ENCODE results near the gene ANKMY2.
"Not testable (repeated sequence)": the region's sequence is repeated elsewhere in the genome, so short reads cannot be mapped to it uniquely, and the experiment has no call there.

Gene ANKMY2

DNA sequence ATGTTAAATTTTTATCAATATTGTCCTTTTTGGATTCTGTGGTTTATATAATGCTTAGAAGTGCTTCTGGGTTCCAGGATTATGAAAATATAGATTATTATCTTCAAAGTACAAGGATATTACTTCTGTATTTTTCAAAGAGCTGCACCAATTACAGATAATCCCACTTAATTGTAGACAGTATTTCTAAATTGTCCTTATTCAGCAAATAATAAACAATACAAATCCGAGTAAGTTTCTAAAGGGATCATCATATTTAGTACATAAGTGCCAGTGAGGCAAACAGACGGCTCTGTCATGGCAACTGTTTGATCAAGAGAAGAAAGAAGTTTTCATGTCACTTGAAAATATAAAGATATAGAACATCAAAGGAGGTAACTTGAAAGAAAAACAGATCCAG is 19.2 kb downstream of the ANKMY2 start:
- no peak for DNase-seq (ENCODE audit: low read depth)

DNA sequence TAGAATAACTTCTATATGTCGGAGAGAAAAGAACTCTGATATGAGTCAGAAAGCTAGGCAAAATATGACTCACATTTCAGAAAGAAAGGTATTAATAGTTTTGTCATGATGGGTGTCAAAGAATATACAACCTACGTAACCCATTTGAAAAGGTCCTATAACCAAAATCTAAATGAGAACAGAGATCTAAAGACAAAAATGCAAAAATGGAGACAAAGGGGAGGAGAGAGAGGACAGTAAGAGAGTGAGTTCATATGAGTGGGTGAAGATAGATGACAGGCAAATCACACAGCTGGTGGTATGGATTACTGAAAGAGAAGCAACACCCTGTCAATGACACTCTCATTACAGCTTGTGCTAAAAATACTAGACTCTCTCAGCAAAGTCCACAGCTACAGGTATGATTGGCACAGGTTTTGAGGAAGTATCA is 25.6 kb downstream of the ANKMY2 start:
- DNase-seq (ENCODE audit: low read depth): no peak

DNA sequence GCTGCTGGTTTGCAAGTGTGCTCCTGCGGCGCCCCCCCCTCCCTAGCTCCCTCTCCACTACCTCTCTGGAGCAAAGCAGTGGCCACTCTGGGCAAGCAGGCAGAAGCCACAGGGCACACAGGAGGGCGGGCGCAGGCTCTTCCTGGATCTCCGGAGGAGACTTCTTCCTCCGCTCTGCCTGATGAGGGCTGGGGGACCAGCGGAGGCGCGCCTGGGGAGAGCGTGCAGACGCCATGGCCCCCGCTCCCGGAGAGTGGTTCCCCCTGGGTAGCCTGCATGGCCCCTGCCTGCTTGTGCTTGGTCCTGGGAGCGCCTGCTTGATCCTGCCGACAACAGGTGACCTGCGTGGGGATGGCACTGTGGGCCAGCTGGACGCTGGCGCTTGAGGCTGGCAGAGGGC is 29.0 kb downstream of the ANKMY2 start:
- no peak for DNase-seq (ENCODE audit: low read depth)

DNA sequence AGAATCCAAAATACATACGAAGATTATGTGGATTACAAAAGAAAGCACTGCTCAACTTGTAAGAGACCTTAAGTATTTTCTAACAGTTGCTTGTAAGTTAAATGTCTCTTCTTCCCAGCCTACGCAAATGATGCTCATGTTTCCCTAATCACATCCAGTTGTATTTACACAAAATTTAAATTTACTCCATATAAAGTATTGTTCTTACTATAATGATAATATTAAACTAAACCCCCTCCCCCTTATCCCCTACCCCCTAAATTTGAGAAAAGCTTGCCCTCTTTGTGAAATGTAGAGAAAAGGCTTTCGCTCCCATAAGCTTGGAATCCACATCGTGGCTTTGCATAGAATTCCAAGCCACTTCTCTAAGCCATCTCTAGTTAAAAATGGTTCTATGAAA is 29.4 kb downstream of the ANKMY2 start:
- no peak for DNase-seq (ENCODE audit: low read depth)

DNA sequence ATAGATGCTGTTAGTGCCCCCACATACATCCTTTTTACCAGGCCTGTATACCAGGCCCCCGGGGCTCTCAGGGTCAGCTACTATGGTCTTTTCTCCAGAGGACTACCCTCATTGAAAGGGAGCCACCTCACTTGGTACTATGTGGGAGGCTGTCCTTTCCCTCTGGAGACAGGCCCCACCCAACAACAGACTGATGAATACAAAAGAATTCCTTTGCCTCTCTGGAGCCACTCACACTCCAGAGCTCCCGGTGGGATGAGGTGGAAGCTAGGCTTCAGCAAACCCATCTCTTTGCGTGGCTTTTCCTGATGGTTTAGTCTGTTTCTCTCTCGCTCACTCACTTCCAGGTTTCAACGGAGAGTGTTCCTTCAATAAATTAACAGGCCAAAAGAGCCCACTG is 30.3 kb downstream of the ANKMY2 start:
- DNase-seq (ENCODE audit: low read depth): no peak

DNA sequence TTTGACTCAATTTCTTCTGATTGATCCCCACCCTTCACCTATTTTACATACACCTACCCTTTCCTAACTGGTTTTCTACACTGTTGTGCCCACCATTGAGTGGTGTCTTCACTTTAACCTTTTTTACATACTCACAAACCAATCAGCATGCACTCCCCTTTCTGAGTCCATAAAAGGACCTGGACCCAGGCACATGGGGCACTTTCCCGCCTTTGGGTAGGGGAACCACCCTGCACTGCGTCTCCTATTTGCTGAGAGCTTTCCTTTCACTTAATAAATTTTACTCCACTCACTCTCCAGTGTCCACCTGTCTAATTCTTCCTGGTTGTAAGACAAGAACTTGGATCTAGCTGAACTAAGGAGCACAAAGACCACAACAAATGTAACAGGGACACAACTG is 33.8 kb downstream of the ANKMY2 start:
- DNase-seq (ENCODE audit: low read depth): no peak

DNA sequence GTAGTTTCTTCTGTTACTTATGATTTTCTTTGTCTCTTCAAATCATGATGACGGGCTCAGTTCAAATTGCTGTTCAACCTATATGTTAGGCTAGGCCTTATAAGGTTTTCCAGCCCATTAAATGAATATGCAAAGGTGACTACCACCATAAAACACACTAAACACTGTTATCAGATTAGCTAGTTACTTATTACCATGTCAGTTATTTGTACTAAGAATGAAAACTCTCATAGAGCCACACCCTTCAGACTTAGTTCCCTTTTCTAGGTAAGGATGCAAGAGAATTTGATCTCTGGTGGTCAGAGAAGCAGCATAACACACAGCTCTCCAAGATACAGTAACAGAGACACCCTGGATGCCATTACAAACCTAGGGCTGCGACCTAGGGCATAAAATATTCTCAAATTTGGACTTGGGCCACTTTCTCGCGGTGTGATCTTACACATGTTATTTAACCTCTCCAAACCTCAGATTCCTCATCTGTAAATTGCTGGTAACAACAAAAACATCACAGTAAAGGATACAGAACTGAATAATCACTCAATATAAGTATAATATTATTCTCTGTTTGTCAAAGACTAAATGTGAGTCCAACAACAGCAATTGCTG is 35.6 kb downstream of the ANKMY2 start:
- no peak for DNase-seq (ENCODE audit: low read depth)

DNA sequence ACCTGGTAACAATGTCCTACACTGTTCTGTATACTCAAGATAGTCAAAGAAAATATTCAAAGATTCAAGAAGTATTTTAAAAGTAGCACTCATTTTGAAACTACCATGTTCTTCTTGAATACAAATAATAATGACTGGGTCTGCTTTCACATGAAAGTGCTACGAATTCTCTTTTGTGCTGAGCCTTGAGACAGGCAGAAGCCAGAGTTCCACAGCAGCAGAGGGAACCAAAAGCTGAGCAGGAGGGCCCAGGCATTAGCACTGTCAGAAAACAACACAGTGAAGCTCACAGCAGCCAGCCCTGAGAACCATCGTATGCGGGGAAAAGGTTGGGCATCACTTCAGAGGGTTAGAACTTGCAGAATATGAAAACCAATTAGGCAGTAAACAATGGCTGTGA is 38.9 kb downstream of the ANKMY2 start:
- DNase-seq (ENCODE audit: low read depth): no peak

DNA sequence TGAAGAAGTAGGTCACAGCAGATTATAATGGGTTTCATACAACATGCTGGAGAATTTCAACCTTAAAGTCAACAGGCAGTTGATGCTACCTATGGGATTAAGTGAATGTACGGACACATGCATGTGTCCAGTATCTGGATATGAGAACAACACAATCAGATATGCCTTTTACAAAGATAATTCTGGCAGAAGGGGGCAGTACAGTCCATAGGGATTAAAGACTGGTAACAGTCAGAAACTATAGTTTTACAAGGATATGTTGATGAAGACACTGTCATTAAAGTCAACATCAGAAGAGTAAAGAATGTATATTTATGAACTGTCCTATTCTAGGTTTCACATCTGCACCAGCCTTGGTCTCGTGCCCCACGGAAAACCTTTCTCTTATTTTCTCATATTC is 41.5 kb downstream of the ANKMY2 start:
- no peak for DNase-seq (ENCODE audit: low read depth)

DNA sequence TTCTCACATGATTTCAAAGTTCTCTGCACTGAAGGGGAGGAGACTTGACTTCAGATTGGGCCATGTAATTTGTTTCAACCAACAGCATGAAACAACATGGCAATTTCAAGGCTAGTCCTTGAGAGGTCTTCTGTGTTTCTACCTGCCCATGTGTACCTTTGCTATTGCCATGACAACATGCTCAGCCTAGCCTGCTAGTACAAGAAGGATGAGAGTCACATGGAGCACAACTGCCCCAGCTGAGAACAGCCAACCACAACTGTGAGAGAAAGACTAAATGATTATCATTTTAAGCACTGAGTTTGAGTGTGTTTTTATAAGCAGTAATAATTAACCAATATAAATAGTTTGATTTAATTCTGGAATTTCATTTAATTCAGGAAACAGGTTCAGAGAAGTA is 41.9 kb downstream of the ANKMY2 start:
- no peak for DNase-seq (ENCODE audit: low read depth)

DNA sequence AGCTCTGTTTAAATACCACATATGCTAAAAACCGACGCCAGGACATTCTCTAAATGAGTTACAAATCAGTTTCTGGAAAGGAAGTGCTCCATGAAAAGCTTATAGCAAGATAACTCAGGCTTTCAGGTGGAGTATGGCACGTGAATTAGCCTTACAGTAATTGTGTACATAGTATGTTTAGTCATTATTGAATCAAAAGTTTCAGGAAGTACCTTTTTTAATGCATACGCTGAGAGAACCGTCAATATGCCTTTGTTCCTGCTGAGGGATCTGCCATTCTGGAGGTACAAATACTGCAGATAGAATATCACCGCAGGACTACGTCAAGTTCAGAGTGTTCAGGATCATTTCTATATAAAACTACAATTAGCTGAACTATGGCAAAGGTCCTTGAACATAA is 45.7 kb downstream of the ANKMY2 start:
- no peak for DNase-seq (ENCODE audit: low read depth)

DNA sequence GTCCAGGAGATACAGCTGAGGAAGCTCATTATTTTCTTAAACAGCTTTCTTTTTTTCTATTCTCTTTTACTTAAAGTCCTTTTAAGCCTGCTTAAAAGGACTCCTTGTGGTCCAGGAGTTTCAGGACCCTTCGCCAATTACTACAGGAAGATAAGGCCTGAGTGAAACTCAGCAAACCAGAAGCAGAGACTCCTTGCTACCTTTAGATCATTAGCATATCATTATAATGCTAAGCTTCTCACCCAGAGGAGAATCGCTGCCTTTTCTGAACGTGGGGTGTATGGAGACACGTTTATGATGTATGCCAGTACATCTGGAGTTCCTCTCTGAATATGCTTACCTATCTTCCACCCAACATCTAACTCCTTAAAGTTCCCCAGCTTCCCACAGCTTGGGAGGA is 47.5 kb downstream of the ANKMY2 start:
- DNase-seq (ENCODE audit: low read depth): no peak

DNA sequence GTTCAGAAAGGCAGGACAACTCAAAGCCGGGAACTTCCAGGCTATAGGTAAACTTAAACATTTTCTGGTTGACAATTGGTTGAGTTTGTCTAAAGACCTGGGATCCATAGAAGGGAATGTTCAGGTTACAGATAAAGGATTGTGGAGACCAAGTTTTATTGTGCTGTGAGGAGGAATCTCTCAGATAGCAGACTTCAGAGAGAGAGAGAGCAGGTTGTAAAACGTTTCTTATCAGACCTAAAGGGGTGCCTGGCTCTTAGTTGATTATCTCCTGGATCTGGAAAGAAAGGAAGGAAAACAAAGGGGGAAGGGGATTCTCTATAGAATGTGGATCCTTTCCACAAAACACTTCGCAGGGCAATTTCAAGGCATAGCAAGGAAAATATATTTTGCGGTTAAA is 50.0 kb downstream of the ANKMY2 start:
- DNase-seq (ENCODE audit: low read depth): not testable (repeated sequence)

DNA sequence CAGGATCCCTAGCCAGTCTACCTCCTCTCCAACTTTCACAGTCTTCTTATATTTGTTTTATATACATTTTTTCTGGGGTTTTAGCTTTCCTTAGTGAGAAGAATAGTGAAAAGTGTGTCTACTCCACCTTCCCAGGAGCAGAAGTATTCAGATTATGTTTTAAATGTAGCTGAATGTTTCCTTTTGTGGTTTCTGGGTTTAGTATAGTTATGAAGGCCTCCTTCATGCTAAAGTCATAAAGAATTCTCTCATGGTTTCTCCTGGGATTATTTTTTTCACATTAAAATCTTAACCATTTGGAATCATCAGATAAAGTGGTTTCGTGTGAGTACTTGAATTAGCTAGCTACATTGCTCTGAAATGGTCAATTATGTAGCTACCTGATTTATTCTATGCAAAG is 50.9 kb downstream of the ANKMY2 start:
- DNase-seq (ENCODE audit: low read depth): no peak

DNA sequence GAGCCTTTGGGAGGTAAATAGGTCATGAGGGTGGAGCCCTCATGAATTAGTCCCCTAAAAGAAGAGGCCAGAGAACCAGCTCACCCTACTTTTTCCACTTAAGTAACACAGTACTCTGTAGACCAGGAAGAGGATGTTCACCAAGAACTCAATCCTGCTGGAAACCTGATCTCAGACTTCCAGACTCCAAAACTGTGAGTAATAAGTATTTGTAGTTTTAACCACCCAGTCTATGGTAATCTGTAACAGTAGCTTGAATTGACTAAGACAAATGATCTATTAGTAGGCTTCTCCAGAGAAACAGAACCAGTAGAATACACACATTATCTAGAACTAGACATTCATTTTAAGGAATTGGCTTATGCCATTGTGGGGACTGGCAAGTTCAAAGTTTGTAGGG is 51.5 kb downstream of the ANKMY2 start:
- no peak for DNase-seq (ENCODE audit: low read depth)

DNA sequence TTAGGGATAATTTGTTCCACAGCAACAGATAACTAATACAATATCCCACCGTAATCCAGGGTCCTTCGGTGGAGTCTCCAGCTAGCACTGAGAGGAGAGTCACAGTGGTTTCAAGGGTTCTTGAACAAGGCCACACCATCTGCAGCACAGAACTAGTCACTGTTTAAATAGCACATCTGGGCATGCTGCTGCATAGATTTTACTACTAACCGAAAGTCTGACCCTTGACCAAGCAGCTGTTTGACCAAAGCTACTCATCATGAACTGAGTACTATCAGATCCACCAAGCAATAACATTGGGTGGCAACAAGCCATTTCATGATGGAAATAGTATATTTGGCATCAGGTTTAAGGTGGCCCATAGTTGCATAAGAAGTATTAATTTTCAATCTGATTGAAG is 53.2 kb downstream of the ANKMY2 start:
- DNase-seq (ENCODE audit: low read depth): no peak

DNA sequence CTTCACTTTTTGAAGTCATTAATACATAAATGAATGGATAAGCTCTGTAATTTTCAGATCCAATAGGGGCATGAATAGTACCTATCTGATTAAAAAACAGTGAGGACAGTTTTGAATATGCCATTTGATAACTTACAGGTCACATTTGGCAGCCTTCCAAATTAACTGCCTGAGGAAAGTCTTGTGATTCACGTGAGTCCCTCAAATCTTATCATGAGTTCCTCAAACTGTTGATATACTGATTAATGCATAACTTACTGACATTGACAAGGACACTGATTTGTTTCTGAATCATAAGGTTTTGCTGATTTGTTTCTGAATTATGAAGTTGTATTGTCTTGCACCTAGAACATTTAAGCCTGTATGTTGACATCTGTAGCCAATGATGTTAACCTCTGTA is 55.1 kb downstream of the ANKMY2 start:
- DNase-seq (ENCODE audit: low read depth): no peak

DNA sequence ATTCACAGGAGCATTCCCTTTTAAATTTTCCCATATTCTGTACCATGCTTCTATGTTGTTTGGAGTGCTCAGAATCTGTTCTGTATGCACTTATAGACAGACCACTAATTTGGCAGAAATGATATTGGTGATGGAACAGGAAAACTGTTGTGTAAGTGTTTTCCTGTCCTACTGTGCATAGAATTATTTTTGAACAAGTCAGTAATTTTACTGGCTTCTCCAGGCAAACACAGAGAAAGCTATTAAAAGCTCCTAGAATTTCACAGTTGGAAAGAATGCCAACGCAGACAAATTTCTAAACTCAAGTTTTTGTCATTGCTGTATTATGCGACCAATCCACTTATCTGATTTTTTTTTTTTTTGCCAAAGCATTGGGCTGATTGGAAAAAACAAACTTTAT is 55.7 kb downstream of the ANKMY2 start:
- DNase-seq (ENCODE audit: low read depth): no peak

DNA sequence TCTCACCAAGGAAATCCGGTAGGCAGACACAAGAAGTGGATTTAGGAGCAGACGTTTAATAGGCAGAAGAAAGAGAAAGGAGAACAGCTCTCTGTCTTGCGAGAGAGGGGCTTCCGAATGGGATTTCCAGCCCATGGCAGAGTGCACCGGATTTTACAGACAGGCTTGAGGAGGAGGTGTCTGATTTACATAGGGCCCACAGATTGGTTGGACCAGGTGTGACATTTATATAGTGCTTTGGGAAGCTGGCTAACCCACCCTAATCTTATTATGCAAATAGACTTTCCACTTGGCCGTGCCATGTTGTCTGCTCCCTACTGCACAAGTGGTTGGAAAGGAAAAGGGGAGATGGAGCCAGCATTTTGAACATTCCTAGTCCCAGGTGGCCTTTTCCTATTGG is 57.8 kb downstream of the ANKMY2 start:
- no peak for DNase-seq (ENCODE audit: low read depth)

DNA sequence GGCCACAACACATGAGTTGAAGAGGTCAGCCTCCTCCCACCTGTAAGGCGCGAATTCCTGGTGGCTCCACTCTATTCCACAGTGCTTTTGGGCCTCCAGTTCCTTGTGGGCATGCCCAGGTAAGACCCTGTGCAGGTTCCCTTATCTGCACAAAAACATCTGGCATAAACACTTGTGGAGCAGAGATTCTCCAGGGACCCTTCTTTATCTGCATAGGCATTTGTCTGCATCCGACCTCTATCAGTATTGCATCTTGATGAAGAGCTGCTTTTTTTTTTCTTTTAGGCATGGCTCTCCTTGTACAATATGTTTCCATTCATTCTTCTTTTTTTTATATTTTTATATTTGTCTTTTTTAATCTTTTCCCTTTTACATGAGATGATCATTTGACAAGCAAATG is 58.4 kb downstream of the ANKMY2 start:
- no peak for DNase-seq (ENCODE audit: low read depth)

DNA sequence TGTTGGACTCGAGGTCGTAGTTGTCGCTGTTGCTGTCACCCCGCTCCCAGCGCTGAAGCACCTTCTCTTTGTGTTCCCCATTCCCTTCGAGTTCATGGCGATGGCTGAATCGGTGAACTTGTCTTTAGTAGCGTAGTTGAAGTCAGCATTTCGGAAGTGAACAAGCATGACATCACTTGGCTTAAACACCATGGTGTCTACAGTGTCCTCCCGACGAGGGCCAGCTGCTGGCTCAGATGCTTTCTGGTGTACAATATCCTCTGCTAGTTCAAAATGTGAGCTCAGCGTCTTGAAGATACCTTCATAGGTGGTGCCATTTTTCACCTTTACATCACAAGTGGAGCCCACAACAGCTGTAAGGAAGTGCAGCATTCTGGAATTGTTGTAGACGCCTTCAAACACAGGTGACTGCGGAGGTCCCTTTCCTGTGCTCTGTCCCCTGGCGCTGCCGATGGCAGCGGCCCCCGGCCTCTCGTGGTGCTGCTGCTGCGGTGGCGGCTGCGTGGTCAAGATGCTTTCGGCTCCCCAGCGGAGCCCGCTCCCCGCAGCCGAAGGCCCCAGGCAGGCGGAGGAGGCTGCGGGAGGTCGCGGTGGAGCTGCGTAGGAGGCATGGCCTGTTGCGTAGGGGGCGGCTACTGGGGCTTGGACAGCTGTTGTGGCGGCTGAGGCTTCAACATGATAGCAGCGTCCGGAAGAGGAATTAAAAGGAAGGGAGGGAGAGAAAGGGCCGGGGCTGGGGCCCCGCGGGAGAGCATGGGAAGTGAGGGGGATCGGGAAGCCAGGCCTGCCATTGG is 59.3 kb downstream of the ANKMY2 start:
- no peak for DNase-seq (ENCODE audit: low read depth)

DNA sequence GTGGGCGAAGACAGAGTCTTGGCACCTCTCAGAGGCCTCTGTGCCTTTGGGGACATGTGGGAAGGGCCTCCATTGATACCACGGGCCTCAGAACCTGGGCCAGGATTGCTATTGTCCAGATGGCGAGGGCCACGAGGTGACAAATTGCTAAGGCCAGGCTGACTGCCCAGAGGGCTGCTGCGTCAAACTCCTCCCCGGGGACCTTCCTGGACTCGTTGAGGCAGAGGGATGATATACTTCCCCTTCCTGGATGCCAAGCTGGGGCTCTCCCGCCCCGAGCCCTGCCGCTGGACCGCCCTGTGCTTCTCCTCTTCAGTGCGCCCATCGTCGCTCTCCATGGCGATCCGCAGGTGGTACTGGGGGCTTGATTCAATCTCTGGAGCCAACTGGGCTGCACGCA is 60.0 kb downstream of the ANKMY2 start:
- no peak for DNase-seq (ENCODE audit: low read depth)

DNA sequence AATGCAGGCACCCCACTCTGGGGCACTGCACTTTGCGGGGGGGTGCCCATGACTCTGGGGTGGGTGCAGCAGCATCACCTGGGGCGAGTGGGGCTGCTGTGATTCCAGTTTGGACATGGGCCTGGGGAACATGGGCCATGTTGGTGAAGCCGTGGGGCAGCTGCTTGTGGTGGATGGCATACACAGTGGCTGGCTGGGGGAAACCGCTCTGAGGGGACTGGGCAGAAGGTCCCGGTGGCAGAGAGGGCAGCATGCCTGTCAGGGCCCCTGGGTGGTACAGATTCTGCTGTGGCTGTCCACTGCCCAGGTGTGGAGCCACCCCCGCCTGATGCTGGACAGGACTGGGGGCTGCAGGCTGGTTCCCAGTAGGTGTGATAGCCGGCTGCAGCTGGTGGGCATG is 61.7 kb downstream of the ANKMY2 start:
- DNase-seq (ENCODE audit: low read depth): no peak

DNA sequence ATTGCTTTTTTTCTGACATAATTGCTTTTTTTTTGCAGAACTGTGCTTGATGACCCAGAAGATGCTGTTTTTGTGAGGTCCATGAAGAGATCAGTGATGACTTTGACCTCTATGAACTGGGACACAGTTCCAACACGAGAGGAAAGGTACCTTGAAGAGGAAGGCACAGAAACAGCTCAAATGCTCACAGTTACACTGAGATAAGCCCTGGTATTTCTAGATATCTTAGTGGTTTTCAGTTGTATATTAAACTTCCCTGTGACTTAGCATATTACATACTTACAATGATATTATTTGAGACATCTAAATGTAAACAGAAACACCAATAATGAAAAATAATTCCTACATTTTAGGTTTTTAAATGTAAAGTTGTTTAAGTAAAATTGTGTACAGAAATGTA is 64.3 kb downstream of the ANKMY2 start:
- DNase-seq (ENCODE audit: low read depth): no peak
